Stimulated activated CD4-positive, alpha-beta T cell treated with anti-CD3 and anti-CD28 coated beads, Interleukin-15, amount 100 ng/mL, for 24 hours (primary cell): ENCODE data around the gene PTAFR.

Experiments
- DNase-seq: peaks from one replicate; pipeline ENCODE4 v3.0.0-alpha.2; 2020

The PTAFR gene, protein sequence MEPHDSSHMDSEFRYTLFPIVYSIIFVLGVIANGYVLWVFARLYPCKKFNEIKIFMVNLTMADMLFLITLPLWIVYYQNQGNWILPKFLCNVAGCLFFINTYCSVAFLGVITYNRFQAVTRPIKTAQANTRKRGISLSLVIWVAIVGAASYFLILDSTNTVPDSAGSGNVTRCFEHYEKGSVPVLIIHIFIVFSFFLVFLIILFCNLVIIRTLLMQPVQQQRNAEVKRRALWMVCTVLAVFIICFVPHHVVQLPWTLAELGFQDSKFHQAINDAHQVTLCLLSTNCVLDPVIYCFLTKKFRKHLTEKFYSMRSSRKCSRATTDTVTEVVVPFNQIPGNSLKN

DNA sequence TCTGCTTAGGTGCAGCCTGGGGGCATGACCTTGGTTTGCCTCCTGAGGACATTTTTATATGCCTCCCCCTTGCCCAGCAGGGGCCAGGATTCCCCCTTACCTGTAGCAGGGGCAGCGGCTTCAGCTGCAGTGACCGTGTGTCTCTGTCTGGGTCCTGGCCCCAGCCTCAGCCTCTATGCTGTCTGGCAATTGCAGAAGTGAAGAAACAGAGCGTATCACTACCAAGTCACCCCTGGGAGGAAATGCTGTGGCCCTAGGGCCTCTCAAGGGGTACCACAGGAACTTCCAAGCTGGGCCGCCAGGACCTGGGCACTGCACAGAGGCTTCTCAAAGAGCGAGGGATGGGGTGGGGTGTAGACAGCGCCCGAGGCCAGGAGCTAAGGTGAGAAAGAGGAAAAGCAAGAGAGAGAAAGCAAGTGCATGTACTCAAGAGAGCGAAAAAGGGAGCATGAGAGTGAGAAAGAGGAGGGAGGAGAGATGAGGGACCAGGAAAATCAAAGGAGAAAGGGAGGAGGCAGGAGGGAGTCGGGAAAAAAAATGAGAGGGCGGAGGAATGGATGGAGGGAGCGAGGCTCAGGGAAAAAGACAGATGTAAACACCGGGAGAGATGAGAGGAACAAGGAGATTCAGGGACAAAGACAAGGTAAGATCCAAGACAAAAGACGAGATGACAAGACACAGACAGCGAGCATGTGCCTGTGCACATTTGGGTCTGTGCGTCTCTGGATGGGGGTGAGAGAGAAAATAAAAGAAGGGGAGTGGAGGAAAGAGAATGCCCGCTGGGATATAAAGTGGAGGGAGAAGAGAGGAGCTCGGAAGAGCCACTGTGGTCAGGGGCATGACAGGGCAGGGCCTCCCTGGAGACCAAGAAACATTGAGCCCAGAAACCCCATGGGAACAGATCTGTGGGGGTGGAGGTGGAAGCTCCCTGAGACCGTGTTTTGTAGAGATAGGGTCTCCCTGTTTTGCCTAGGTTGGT, at the start of gene PTAFR:
Gene PTAFR, minus strand, starts transcription at position 199 of the 979 bp plus-strand sequence. CDS start 25,669 bp downstream, outside the sequence.
- DNase-seq = no peak

- no peak for DNase-seq
Measured at GRCh38 chr1:28213315-28213714, 36.8 kb upstream of the PTAFR start.

GRCh38 chr1:28209700-28210099, 33.2 kb upstream of the PTAFR start:
- DNase-seq = no peak

- DNase-seq = peak; percentile 64
Measured at GRCh38 chr1:28208818-28209441, 32.4 kb upstream of the PTAFR start.

- DNase-seq = no peak
Measured at GRCh38 chr1:28205243-28205642, 28.8 kb upstream of the PTAFR start.

GRCh38 chr1:28200234-28200873, 23.9 kb upstream of the PTAFR start:
- DNase-seq = no peak

DNA sequence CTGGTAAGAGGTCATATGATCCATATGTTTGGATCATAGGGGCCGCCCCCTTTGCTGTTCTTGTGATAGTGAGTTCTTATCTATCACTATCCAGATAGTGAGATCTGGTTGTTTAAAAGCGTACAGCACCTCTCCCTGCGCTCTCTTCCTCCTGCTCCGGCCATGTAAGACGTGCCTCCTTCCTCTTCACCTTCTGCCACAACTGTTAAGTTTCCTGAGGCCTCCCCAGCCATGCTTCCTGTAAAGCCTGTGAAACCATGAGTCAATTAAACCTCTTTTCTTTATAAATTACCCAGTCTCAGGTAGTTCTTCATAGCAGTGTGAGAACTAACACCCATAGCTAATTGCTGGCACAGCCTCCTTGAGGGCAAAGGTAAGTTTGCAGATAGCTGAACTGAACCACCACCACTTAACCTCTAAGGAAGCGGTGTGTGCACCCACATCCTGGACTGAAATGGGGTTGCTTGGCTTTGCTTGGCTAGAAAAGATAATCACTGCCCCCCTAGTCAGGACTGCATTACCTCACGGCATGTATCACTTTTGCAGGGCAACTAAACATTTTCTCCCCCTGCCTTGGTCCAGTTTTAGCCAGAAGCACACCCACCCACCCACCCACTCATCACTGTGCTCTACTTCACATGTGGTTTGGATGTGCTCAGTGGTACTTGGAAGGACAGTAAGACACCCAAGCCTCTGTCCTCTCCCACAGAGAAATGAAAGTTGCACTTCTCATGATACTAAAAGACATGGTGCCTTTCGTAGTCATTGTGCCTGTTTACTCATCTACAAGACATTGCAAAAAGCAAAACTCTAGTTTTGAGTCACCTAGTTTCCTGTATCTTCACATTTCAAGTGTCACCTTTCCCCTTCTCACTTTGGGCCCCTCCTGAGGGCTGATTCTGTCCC, 23.1 kb upstream of the PTAFR start:
- peak; percentile 70 for DNase-seq

DNA sequence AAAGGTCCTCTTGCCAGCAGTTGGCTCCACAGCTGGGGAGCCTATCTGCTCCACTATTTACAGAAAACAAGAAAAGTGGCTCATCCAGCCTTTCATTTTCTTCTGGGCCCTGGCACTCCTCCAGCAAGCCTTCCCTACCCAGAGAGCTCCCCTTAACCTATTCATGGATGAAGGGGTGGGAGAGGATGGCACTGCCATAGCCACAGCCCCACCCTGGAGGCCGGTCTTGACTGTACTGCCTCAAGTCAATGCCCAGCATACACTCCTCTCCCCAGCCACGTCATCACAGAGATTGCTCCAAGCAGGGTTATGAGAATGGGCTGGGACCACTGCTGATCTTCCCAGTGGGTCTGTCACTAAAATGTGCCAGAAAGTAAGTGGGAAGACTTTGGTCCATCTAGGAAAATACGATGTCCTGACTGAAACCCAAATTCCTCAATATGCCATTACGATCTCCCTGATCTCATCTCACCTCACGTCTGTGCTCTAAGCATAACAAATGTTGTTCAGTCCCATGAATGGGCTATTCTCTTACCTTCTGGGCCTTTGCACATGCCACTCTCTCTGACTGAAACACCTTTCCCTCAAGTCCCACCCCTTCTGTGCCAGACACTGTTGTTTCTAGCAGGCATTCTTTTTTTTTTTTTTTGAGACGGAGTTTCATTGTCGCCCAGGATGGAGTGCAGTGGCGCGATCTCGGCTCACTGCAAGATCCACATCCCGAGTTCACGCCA, 21.4 kb upstream of the PTAFR start:
- DNase-seq = no peak

DNA sequence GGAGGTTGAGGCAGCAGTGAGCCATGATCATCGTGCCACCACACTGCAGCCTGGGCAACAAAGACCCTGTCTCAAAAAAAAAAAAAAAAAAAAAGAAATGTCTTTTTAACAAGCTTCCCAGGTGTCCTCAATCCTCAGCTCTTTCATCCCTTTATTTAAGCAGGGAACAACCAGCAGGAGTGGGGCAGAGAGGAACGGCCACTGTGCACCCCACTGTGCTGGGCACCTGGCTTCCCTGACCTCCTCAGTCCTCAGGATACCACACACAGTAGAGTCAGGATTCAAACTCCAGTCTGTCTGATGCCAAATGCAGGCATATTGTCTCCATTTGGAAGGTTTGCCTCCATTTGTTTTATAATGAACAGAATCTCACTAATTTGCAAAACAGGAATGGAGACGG, 19.8 kb upstream of the PTAFR start:
- no peak for DNase-seq

- no peak for DNase-seq
Measured at GRCh38 chr1:28195780-28196179, 19.3 kb upstream of the PTAFR start.

- no peak for DNase-seq
Measured at GRCh38 chr1:28194326-28195035, 18.0 kb upstream of the PTAFR start.

- no peak for DNase-seq
Measured at GRCh38 chr1:28193701-28194161, 17.2 kb upstream of the PTAFR start.

- DNase-seq = no peak
Measured at GRCh38 chr1:28190996-28191645, 14.6 kb upstream of the PTAFR start.

- DNase-seq = no peak
Measured at GRCh38 chr1:28190337-28190979, 14.0 kb upstream of the PTAFR start.

DNA sequence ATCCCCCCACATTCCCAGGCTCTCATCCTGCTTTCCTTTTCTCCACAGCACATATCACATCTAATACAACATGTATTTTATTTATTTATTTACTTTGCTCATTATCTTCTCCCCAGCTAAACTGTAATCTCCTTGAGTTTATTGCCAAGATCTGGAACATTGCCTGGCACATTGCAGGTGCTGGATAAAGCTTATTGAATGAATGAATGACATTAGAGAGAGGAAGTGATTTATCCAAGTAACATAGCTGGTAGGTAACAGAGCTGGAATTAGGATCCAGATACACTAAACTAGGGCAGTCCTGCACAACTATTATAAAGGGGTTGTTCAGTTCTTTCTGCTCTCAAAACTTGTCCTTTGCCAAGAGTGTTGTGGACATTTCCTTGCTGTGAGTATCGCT, 8.6 kb upstream of the PTAFR start:
- DNase-seq = no peak

DNA sequence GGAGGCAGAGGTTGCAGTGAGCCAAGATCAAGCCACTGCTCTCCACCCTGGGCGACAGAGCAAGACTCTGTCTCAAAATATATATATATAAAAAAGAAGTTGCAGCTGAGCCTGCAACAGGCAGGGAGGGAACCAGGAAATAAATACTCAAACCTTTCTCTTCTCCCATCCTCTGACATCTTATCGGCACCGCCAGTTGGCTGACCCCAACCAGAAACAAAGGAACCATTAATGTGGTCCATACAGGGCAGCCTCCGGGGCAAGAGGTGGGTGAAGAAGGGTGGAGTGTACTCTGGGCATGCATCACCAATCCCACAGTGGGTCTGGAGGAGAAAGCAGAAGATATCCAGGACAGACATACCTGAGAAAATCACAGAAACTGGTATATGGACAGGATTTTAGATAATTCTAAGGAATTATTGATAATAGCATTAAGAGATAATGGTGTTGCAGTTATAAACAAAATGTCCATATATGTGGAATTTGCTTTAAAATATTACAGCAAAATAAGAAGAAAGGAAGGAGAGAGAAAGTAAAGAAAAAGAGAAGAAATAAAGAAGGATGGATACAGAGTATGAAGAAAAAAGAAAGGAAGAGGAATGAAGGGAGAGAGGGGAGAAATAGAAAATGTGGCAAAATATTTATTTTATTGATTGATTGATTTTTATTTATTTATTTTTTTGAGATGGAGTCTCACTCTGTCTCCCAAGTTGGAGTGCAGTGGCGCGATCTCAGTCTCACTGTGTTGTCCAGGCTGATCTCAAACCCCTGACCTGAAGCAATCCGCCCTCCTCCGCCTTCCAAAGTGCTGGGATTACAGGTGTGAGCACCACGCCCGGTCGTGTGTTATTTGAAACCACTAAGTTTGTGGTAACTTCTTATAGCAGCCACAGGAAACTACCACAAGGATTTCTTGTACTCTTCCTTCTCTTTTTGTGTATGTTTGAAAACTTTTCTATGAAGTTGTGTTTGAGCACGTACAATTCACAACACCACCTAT, 4.1 kb upstream of the PTAFR start:
- DNase-seq = no peak

- no peak for DNase-seq
Measured at GRCh38 chr1:28178690-28179485, 2.4 kb upstream of the PTAFR start.
